Adrenal gland (tissue), 12 donors: ENCODE data around the gene JSRP1. TPM values are rescaled to one million over a fixed set of nuclear protein-coding genes. Genes with fewer than 3 reads are reported as not detected.
A peak's percentile ranks its signal among the peaks of the same experiment; 100 is the strongest.

Experiments used
- DNase-seq, 7 donors: peaks; one replicate each; pipeline ENCODE4 v3.0.0-alpha.2; 2019 to 2020
- H3K27ac ChIP-seq, 5 donors: fragments of 200-600 bp; sonication (generic) in 4 of 5; 1 replicate in 3 of 5; 2 replicates in 2 of 5; pipeline versions ENCODE4 v1.5.1 to v1.8.0; 2016 to 2020; ENCODE audit warnings: mild to moderate bottlenecking in 1 of 5
- H3K27me3 ChIP-seq: fragments of 200-600 bp; 2 replicates; pipeline ENCODE4 v1.8.0; 2021
- H3K36me3 ChIP-seq, 2 donors: fragments of 200-600 bp; replicated peaks in 1 of 2; 1 replicate in 1 of 2; 2 replicates in 1 of 2; pipeline versions ENCODE4 v1.5.1 to v1.8.0; 2018 to 2022
- H3K4me1 ChIP-seq, 2 donors: fragments of 200-600 bp; replicated peaks in 1 of 2; 1 replicate in 1 of 2; 2 replicates in 1 of 2; pipeline versions ENCODE4 v1.5.1 to v1.8.0; 2018 to 2021
- H3K4me3 ChIP-seq, 4 donors: fragments of 200-600 bp; sonication (generic) in 3 of 4; one replicate each; pipeline ENCODE4 v1.5.1; 2016 to 2018
- H3K9me3 ChIP-seq, 3 donors: fragments of 200-600 bp; sonication (generic) in 1 of 3; replicated peaks in 1 of 3; 1 replicate in 2 of 3; 2 replicates in 1 of 3; pipeline versions ENCODE4 v1.5.1 to v1.8.0; 2016 to 2021
- POLR2A ChIP-seq, 2 donors: fragments of 450-650 bp; IDR thresholded peaks; one replicate each; pipeline ENCODE4 v1.6.1; 2017; ENCODE audit warnings: antibody characterized with exemption in 2 of 2, mild to moderate bottlenecking in 2 of 2, moderate library complexity in 1 of 2
- WGBS, 4 donors: extraction: QIAGEN DNeasy Blood & Tissue Kit in 2 of 4; methylation state at CpG; one replicate each; pipeline versions ENCODE4 v1.1.5 to v1.1.7; 2013 to 2017; 5-methylcytosine and 5-hydroxymethylcytosine counted together
- intact Hi-C, 2 donors: fragments of 100-400 bp; cut with DNase I; formaldehyde crosslinking; loops; one replicate each; pipeline versions ENCODE4 v1.14.1 to v1.15.0; 2022 to 2023
- microRNA counts, 2 donors: library from miRNA; unstranded; fragments of <30 nt; microRNA quantifications; one replicate each; lab custom pipeline; 2016
- microRNA-seq, 3 donors: library from miRNA; unstranded; fragments of <30 nt; microRNA quantifications; one replicate each; pipeline ENCODE4, GENCODE V29; 2017 to 2020
- polyA plus RNA-seq, 3 donors: library from polyadenylated mRNA; stranded (reverse); fragments of 200-250 nt in 2 of 3; fragments of 350-450 nt in 1 of 3; fragmentation: Illumina TruSeq in 1 of 3; extraction: RNeasy Lipid Tissue Mini Kit (QIAGEN cat#74804) in 1 of 3; gene quantifications; one replicate each; pipeline ENCODE4 v1.2.3, GENCODE V29; 2013 to 2014
- small RNA-seq, 2 donors: library from RNA; depleted of rRNA; stranded (forward); fragments of <200 nt; gene quantifications; one replicate each; pipeline ENCODE3, GENCODE V24; 2016
- total RNA-seq, 9 donors: library from RNA; depleted of rRNA in 4 of 9; stranded (reverse); fragments of >200 nt in 4 of 9; fragments of 120-200 nt in 1 of 9; fragmentation: NEBNext Ultra II Directional in 1 of 9; extraction: Animal tissue kit (Norgen Biotek cat#: 25700) in 1 of 9; gene quantifications; one replicate each; pipeline versions ENCODE4 v1.1.0 to v1.2.4, GENCODE V29; 2013 to 2023
- TF ChIP-seq, protein P1 (sequence below), 6 experiments: fragments of 450-650 bp in 4 of 6; fragments of 200-600 bp in 2 of 6; sonication (generic) in 1 of 6; IDR thresholded peaks; 1 replicate in 5 of 6; 2 replicates in 1 of 6; pipeline versions ENCODE4 v1.5.1 to v1.8.0; 2016 to 2021; ENCODE audit warnings: antibody characterized with exemption in 6 of 6, mild to moderate bottlenecking in 2 of 6, moderate library complexity in 1 of 6
- donor health status: healthy with polysubstance abuse.
- donor health status: Bipolar disorder and iron deficiency.
- donor health status: DM: yes; HTN: yes; CAD: no.
- donor health status: DM: no; HTN: no; CAD: no.
- donor health status: DM: no; HTN: no; CAD: no.
- donor health status: DM: yes; HTN: yes; CAD: no.

Gene JSRP1
- total and polyA plus RNA-seq, 12 donors, result 0.54 to 1.2 (median 0.83) TPM; not detected in 6

DNA sequence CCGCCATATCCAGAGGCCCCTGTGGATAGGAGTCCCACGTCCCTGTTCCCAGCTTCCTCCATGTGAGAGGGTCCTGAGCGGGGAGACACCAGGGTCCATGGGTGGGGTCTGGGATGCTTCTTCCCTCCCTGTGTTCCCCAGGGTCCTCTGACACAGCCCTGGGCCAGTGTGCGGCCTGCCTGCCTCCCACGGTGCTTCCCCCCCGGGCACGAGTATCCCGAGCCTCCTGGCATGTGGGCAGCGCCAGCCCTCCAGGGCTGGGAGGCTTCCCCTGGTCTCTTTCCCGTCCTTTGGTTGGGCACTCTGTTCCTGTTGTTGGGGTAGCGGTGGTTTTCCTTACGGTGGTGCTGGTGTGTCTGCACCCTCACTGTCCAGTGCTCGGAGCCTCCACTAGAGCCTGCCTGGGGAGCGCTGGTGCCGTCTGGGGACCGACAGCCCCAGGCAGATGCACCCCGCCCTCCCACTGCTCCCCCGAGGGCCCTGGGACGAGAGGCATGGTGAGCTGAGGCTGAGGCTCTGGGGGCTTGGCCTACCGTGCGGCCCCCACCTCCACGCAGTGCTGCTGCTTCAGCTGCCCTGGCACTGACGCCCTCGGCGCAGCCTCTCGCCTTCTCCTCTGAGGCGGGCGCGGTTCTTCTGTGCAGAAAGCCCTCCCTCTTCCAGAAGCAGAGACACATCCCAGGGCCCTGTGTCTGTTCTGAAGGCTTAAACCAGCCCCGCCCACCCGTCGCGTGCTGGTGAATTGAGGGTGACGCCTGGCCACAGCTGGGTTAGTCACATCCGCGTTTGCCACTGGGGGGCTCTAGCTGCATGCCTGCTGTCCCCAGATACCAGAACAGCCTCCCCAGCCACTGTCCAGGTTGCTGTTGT is 48.0 kb downstream of the JSRP1 start:
- Histone ChIP-seq H3K36me3 (peaks cover 0 to 54% of the 10 kb centered on the region in 2 donors), H3K4me1 (peaks cover 0 to 4% of the 10 kb centered on the region in 2 donors), H3K4me3 (no peak overlapping the region), H3K9me3 (no peaks in the 10 kb centered on the region), H3K27ac (no peak overlapping the region), H3K27me3 (no peaks in the 10 kb centered on the region)
- TF ChIP-seq, protein P1, sequence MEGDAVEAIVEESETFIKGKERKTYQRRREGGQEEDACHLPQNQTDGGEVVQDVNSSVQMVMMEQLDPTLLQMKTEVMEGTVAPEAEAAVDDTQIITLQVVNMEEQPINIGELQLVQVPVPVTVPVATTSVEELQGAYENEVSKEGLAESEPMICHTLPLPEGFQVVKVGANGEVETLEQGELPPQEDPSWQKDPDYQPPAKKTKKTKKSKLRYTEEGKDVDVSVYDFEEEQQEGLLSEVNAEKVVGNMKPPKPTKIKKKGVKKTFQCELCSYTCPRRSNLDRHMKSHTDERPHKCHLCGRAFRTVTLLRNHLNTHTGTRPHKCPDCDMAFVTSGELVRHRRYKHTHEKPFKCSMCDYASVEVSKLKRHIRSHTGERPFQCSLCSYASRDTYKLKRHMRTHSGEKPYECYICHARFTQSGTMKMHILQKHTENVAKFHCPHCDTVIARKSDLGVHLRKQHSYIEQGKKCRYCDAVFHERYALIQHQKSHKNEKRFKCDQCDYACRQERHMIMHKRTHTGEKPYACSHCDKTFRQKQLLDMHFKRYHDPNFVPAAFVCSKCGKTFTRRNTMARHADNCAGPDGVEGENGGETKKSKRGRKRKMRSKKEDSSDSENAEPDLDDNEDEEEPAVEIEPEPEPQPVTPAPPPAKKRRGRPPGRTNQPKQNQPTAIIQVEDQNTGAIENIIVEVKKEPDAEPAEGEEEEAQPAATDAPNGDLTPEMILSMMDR (IDR thresholded peaks at IDR 0.05), result no peak
- no peak for TF ChIP-seq POLR2A (IDR thresholded peaks at IDR 0.05)
- 64 to 77% (median 75%) methylated on average over 21 to 36 of the region's 36 CpGs for WGBS, 4 donors
- DNase-seq, result peak in 5 of 7 donors; percentile 32 to 75 (median 48)
- intact Hi-C loops, result no loop called here

DNA sequence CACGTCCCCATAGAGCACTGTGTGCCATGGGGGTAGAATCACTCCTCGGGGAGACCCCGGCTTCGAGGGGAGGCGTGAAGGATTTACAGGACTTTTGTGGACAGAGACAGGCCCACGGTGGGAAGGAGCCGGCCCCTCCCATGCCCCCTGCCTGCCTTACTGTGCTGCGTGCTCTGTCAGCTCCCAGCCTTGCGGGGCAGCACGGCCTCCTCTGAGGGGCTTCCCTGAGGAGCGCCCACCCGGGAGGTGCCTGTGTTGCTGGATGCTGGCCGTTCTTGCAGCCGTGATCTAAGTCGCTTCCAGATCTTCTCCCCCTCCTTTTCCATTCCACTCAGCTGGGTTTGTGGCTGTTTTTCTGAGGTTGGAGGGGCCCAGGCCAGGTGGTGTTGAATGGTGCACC is 49.2 kb downstream of the JSRP1 start:
- intact Hi-C loops, result no loop called here
- peaks cover 0 to 51% of the 10 kb centered on the region in 2 donors for H3K36me3 ChIP-seq
- TF ChIP-seq POLR2A (IDR thresholded peaks at IDR 0.05), result no peak
- TF ChIP-seq, protein P1 (IDR thresholded peaks at IDR 0.05), result no peak
- no peaks in the 10 kb centered on the region for H3K9me3 ChIP-seq
- 89 to 93% (median 91%) methylated on average over 12 to 15 of the region's 15 CpGs for WGBS, 4 donors
- no peaks in the 10 kb centered on the region for H3K27me3 ChIP-seq
- peaks cover 0 to 4% of the 10 kb centered on the region in 2 donors for H3K4me1 ChIP-seq
- no peak for DNase-seq
- no peak overlapping the region for H3K4me3 ChIP-seq
- no peak overlapping the region for H3K27ac ChIP-seq

- H3K4me3 ChIP-seq, result no peak overlapping the region
- no peak for DNase-seq
- WGBS, 4 donors, result 94 to 98% (median 95%) methylated on average over 10 to 15 of the region's 15 CpGs
- no peak for TF ChIP-seq POLR2A (IDR thresholded peaks at IDR 0.05)
- TF ChIP-seq, protein P1 (IDR thresholded peaks at IDR 0.05), result no peak
- H3K36me3 ChIP-seq, result peaks cover 0 to 23% of the 10 kb centered on the region in 2 donors
- no peaks in the 10 kb centered on the region for H3K27me3 ChIP-seq
- no peak overlapping the region for H3K27ac ChIP-seq
- no peaks in the 10 kb centered on the region for H3K4me1 ChIP-seq
- H3K9me3 ChIP-seq, result no peaks in the 10 kb centered on the region
- intact Hi-C loops, result no loop called here
Measured at GRCh38 chr19:2202366-2202765, 53.9 kb downstream of the JSRP1 start.

MicroRNAs within 50 kb of the gene (microRNA counts, 767-probe panel; counts per million panel counts)
- 0 counts per million in 2 donors for microRNA hsa-miR-1227 (lab: Ali Mortazavi, UCI)

Small RNA genes within 50 kb of the gene (microRNA-seq; reads per million reads assigned to microRNA genes)
- 1.1 to 9.1 (median 1.3) reads per million in 3 donors for gene MIR1227
- 0 reads per million in 3 donors for gene MIR4321

Small RNA genes within 50 kb of the gene (small RNA-seq; reads per million reads assigned to genes)
- 0.17 to 0.24 reads per million in 2 donors for gene MIR1227

Other genes with a start within 250 kb of the JSRP1 start
- gene BTBD2, start 240.7 kb downstream of the JSRP1 start, total RNA-seq, result 100 to 1,000 TPM in 1 of 9 donors, 10 to 100 TPM in 8; 25.6 to 122 (median 81.7) TPM
- 10 to 100 TPM; 11.8 to 87.5 (median 57.7) TPM for gene BTBD2, start 240.7 kb downstream of the JSRP1 start, polyA plus RNA-seq
- gene MKNK2, start 205.2 kb downstream of the JSRP1 start, total RNA-seq, result 100 to 1,000 TPM in 8 of 9 donors, 10 to 100 TPM in 1; 25.5 to 440 (median 171) TPM
- gene MKNK2, start 205.2 kb downstream of the JSRP1 start, polyA plus RNA-seq, result 100 to 1,000 TPM in 2 of 3 donors, 10 to 100 TPM in 1; 30.4 to 238 (median 140) TPM
- gene MOB3A, start 160.1 kb downstream of the JSRP1 start, total RNA-seq, result 10 to 100 TPM in 8 of 9 donors, 1 to 10 TPM in 1; 5.5 to 54.0 (median 45.0) TPM
- gene MOB3A, start 160.1 kb downstream of the JSRP1 start, polyA plus RNA-seq, result 10 to 100 TPM; 13.6 to 22.4 (median 16.0) TPM
- 1 to 10 TPM in 7 of 9 donors, under 1 TPM in 2; 0.69 to 8.7 (median 2.3) TPM for gene IZUMO4, start 159.5 kb downstream of the JSRP1 start, total RNA-seq
- 10 to 100 TPM in 2 of 3 donors, 1 to 10 TPM in 1; 2.6 to 24.6 (median 17.4) TPM for gene IZUMO4, start 159.5 kb downstream of the JSRP1 start, polyA plus RNA-seq
- gene AP3D1, start 104.9 kb downstream of the JSRP1 start, total RNA-seq, result 100 to 1,000 TPM in 8 of 9 donors, 10 to 100 TPM in 1; 51.3 to 193 (median 122) TPM
- 100 to 1,000 TPM in 2 of 3 donors, 10 to 100 TPM in 1; 88.7 to 133 (median 120) TPM for gene AP3D1, start 104.9 kb downstream of the JSRP1 start, polyA plus RNA-seq
- gene DOT1L, start 92.5 kb downstream of the JSRP1 start, total RNA-seq, result 10 to 100 TPM in 7 of 9 donors, 1 to 10 TPM in 2; 4.2 to 98.9 (median 16.4) TPM
- gene DOT1L, start 92.5 kb downstream of the JSRP1 start, polyA plus RNA-seq, result 10 to 100 TPM in 2 of 3 donors, 1 to 10 TPM in 1; 6.8 to 39.2 (median 13.6) TPM
- 10 to 100 TPM; 58.1 to 89.5 (median 72.1) TPM for gene PLEKHJ1, start 20.1 kb downstream of the JSRP1 start, total RNA-seq
- 10 to 100 TPM; 18.1 to 82.9 (median 69.7) TPM for gene PLEKHJ1, start 20.1 kb downstream of the JSRP1 start, polyA plus RNA-seq
- 10 to 100 TPM in 8 of 9 donors, 1 to 10 TPM in 1; 8.8 to 64.3 (median 27.0) TPM for gene SF3A2, start 19.6 kb downstream of the JSRP1 start, total RNA-seq
- gene SF3A2, start 19.6 kb downstream of the JSRP1 start, polyA plus RNA-seq, result 100 to 1,000 TPM in 1 of 3 donors, 10 to 100 TPM in 1, 1 to 10 TPM in 1; 3.9 to 110 (median 52.7) TPM
- 1 to 10 TPM in 2 of 9 donors, under 1 TPM in 4, not detected in 3; 0.36 to 1.5 (median 0.68) TPM for gene AMH, start 7.1 kb downstream of the JSRP1 start, total RNA-seq
- 1 to 10 TPM in 2 of 3 donors, not detected in 1; 1.8 to 4.6 TPM for gene AMH, start 7.1 kb downstream of the JSRP1 start, polyA plus RNA-seq
- 1 to 10 TPM in 6 of 9 donors, under 1 TPM in 2, not detected in 1; 0.43 to 3.2 (median 1.5) TPM for gene PEAK3, start 25.8 kb upstream of the JSRP1 start, total RNA-seq
- under 1 TPM; 0.05 to 0.56 (median 0.27) TPM for gene PEAK3, start 25.8 kb upstream of the JSRP1 start, polyA plus RNA-seq
- gene LINGO3, start 51.7 kb upstream of the JSRP1 start, total RNA-seq, result under 1 TPM in 1 of 9 donors, not detected in 8; 0.11 TPM
- gene LINGO3, start 51.7 kb upstream of the JSRP1 start, polyA plus RNA-seq, result not detected
- 100 to 1,000 TPM in 3 of 9 donors, 10 to 100 TPM in 6; 50.5 to 122 (median 74.6) TPM for gene LSM7, start 72.2 kb upstream of the JSRP1 start, total RNA-seq
- gene LSM7, start 72.2 kb upstream of the JSRP1 start, polyA plus RNA-seq, result 100 to 1,000 TPM in 2 of 3 donors, 10 to 100 TPM in 1; 24.1 to 355 (median 341) TPM
- gene SPPL2B, start 72.3 kb upstream of the JSRP1 start, total RNA-seq, result 10 to 100 TPM; 12.3 to 71.0 (median 28.6) TPM
- 100 to 1,000 TPM in 1 of 3 donors, 10 to 100 TPM in 1, 1 to 10 TPM in 1; 3.9 to 208 (median 72.9) TPM for gene SPPL2B, start 72.3 kb upstream of the JSRP1 start, polyA plus RNA-seq
- gene TMPRSS9, start 103.8 kb upstream of the JSRP1 start, total RNA-seq, result 1 to 10 TPM in 6 of 9 donors, under 1 TPM in 3; 0.32 to 1.7 (median 1.4) TPM
- under 1 TPM; 0.37 to 0.81 (median 0.40) TPM for gene TMPRSS9, start 103.8 kb upstream of the JSRP1 start, polyA plus RNA-seq
- gene TIMM13, start 171.2 kb upstream of the JSRP1 start, total RNA-seq, result 100 to 1,000 TPM in 5 of 9 donors, 10 to 100 TPM in 4; 59.6 to 198 (median 122) TPM
- 10 to 100 TPM; 32.7 to 96.0 (median 80.1) TPM for gene TIMM13, start 171.2 kb upstream of the JSRP1 start, polyA plus RNA-seq
- 10 to 100 TPM; 13.0 to 34.9 (median 21.1) TPM for gene LMNB2, start 200.5 kb upstream of the JSRP1 start, total RNA-seq
- 10 to 100 TPM in 2 of 3 donors, 1 to 10 TPM in 1; 8.8 to 24.9 (median 16.1) TPM for gene LMNB2, start 200.5 kb upstream of the JSRP1 start, polyA plus RNA-seq
- 100 to 1,000 TPM in 2 of 9 donors, 10 to 100 TPM in 7; 14.1 to 119 (median 63.6) TPM for gene GADD45B, start 219.7 kb upstream of the JSRP1 start, total RNA-seq
- 100 to 1,000 TPM in 1 of 3 donors, 10 to 100 TPM in 2; 18.3 to 132 (median 81.2) TPM for gene GADD45B, start 219.7 kb upstream of the JSRP1 start, polyA plus RNA-seq